SH-SY5Y (cell line): Measurements from ENCODE around the gene KCNJ16.

Source experiments
- GATA2 ChIP-seq: IDR thresholded peaks from 2 replicates; pipeline ENCODE4 v1.6.1; 2011; ENCODE audit warnings: mild to moderate bottlenecking, low read depth, low read length
- GATA3 ChIP-seq: IDR thresholded peaks from 2 replicates; pipeline ENCODE4 v1.6.1; 2011; ENCODE audit warnings: low read depth, mild to moderate bottlenecking, low read length, moderate library complexity

KCNJ16 gene

DNA sequence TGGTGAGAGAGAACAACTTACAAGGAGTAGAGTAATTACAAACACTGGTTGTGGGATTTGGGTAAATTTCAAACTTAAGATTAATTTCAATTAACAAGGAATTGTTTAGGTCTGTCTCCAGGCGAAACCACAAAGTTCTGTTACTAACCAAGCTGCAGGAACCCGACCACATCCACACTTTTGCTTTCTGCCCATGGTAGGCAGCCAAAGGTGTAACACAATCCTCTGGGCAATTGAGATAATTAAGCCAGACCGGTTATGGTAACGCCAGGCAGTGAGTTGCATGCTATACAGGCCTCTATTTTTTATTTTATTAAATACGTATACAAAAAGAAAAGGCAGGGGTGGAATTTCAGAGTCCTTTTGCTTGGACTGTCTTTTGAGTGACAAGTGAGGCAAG is 106.4 kb downstream of the KCNJ16 start:
- TF ChIP-seq GATA2 (no peak), GATA3 (no peak)

DNA sequence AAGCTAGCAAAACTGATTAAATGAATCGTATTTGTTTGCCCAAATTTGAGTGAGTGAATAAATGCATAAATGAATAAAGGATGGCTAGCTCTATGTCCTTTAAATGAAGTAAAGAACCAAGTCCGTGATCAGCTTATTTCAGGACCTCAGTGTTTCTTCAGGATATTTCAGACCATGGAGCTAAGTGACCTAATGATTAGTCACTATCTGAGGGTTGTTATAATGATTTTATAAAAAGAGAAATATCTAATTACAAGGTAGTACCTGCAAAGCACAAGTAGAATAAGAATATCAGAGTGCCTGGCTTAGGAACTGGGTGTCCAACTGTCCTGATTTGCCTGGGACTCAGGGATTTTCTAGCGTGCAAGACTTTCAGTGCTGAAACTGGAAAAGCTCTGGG is 106.8 kb downstream of the KCNJ16 start:
- TF ChIP-seq GATA2 (no peak), GATA3 (no peak)

DNA sequence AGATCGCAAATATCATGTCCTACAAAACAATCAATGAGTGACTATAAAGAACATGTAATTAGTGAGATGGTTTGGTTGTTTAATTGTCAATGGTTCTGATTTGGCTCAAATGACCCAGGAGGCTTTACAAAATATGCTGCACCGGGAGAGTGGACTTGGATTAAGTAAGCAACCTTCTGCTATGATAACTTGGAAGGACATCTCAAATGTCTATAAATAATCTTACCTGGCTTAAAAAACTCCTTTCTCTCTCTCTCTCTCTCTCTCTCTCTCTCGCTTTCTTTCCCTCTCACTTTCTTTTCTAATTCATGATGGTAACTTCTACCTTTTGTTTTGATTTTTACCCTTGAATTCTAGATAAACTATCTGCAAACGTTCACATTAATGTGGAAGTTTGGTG is 108.5 kb downstream of the KCNJ16 start:
- TF ChIP-seq GATA2, result no peak
- no peak for TF ChIP-seq GATA3

DNA sequence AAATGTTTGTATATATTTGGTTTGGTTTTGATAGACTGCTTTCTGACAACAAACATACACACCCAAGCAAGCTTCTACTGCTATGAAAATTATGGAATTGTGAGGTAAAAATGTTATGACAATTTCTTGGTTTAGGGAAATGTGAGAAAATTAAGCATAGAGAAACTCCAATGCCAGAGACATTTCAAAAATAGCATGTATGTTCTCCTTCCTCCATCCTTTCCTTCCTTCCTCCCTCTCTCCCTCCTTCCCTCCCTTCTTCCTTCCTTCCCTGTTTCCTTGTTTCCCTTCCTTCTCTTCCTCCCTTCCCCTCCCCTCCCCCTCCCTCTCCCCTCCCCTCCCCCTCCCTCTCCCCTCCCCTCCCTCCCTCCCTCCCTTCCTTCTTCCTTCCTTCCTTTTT is 109.2 kb downstream of the KCNJ16 start:
- no peak for TF ChIP-seq GATA2
- TF ChIP-seq GATA3, result no peak

DNA sequence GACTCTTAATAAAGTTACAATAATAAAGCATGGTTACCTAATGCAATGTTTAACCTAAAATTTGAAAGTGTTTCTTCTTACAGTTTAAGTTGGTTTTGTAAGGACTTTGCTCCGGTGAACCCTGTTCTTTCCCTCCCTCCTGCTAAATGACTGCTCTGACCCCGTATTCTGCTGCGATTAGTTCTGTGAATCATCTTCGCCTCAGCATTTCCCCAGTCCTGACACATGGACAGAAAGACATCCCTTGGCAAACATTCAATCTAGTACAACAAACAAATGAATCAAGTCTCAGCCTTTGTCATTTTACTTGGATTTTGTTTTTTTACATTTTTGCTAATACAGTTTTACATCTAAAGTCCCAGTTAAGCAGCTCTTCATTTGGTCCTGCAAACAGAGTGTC is 109.7 kb downstream of the KCNJ16 start:
- TF ChIP-seq GATA3 (no peak), GATA2 (no peak)
